Measurements from ENCODE around the gene IRF4. TPM values are rescaled to one million over a fixed set of nuclear protein-coding genes. Genes with fewer than 3 reads are reported as not detected.

IRF4 gene
- total RNA-seq, 6 experiments from 2014 or later: not detected

GRCh38 chr6:410555-411395 is 19.2 kb downstream of the IRF4 start:
- DNase-seq: no peak
- Mint-ChIP-seq H3K27ac (no peak overlapping the region), H3K36me3 (ENCODE audit: low read depth) (no peaks in the 10 kb centered on the region), H3K4me1 (ENCODE audit: low read depth) (no peaks in the 10 kb centered on the region), H3K4me3 (no peak overlapping the region), H3K9me3 (peaks cover 14% of the 10 kb centered on the region), H3K27me3 (ENCODE audit: insufficient read depth) (peaks cover 25% of the 10 kb centered on the region)
- TF ChIP-seq CTCF (IDR thresholded peaks at IDR 0.05): no peak

- peaks cover 14% of the 10 kb centered on the region for H3K9me3 Mint-ChIP-seq
- no peak overlapping the region for H3K27ac Mint-ChIP-seq
- DNase-seq: no peak
- H3K36me3 Mint-ChIP-seq (ENCODE audit: low read depth): no peaks in the 10 kb centered on the region
- no peaks in the 10 kb centered on the region for H3K4me1 Mint-ChIP-seq (ENCODE audit: low read depth)
- H3K4me3 Mint-ChIP-seq: no peak overlapping the region
- TF ChIP-seq CTCF (IDR thresholded peaks at IDR 0.05): no peak
- peaks cover 23% of the 10 kb centered on the region; the same call in 1 of the 2 replicates for H3K27me3 Mint-ChIP-seq (ENCODE audit: insufficient read depth)
Measured at GRCh38 chr6:411402-412145, 20.0 kb downstream of the IRF4 start.

- peaks cover 14% of the 10 kb centered on the region for H3K9me3 Mint-ChIP-seq
- no peaks in the 10 kb centered on the region for H3K4me1 Mint-ChIP-seq (ENCODE audit: low read depth)
- H3K4me3 Mint-ChIP-seq: no peak overlapping the region
- no peak for TF ChIP-seq CTCF (IDR thresholded peaks at IDR 0.05)
- H3K27me3 Mint-ChIP-seq (ENCODE audit: insufficient read depth): peaks cover 23% of the 10 kb centered on the region; the same call in 1 of the 2 replicates
- no peaks in the 10 kb centered on the region for H3K36me3 Mint-ChIP-seq (ENCODE audit: low read depth)
- no peak for DNase-seq
- H3K27ac Mint-ChIP-seq: no peak overlapping the region
Measured at GRCh38 chr6:412146-412886, 20.8 kb downstream of the IRF4 start.

GRCh38 chr6:414447-414846 is 22.9 kb downstream of the IRF4 start:
- Mint-ChIP-seq H3K36me3 (ENCODE audit: low read depth) (no peaks in the 10 kb centered on the region), H3K27ac (no peak overlapping the region), H3K9me3 (peaks cover 9% of the 10 kb centered on the region; the same call in 1 of the 2 replicates), H3K27me3 (ENCODE audit: insufficient read depth) (peaks cover 25% of the 10 kb centered on the region; the same call in 1 of the 2 replicates), H3K4me1 (ENCODE audit: low read depth) (no peaks in the 10 kb centered on the region), H3K4me3 (no peak overlapping the region)
- no peak for DNase-seq
- no peak for TF ChIP-seq CTCF (IDR thresholded peaks at IDR 0.05)

GRCh38 chr6:415087-415486 is 23.5 kb downstream of the IRF4 start:
- peaks cover 9% of the 10 kb centered on the region; the same call in 1 of the 2 replicates for H3K9me3 Mint-ChIP-seq
- H3K4me1 Mint-ChIP-seq (ENCODE audit: low read depth): no peaks in the 10 kb centered on the region
- no peak for TF ChIP-seq CTCF (IDR thresholded peaks at IDR 0.05)
- H3K27me3 Mint-ChIP-seq (ENCODE audit: insufficient read depth): peaks cover 23% of the 10 kb centered on the region; the same call in 1 of the 2 replicates
- no peak for DNase-seq
- no peak overlapping the region for H3K27ac Mint-ChIP-seq
- H3K36me3 Mint-ChIP-seq (ENCODE audit: low read depth): no peaks in the 10 kb centered on the region
- no peak overlapping the region for H3K4me3 Mint-ChIP-seq
